NCI-H748 (cell line): ENCODE data around the gene GRWD1.

Experiments
- DNase-seq: peaks from one replicate; lab custom pipeline; 2025; ENCODE audit not compliant: unreplicated experiment; lab: John Stamatoyannopoulos, UW

Gene GRWD1

GRCh38 chr19:48495396-48495795, 49.6 kb downstream of the GRWD1 start:
- DNase-seq: no peak

GRCh38 chr19:48496959-48497727, 51.4 kb downstream of the GRWD1 start:
- DNase-seq: peak; percentile 32

GRCh38 chr19:48497728-48498594, 52.2 kb downstream of the GRWD1 start:
- no peak for DNase-seq

GRCh38 chr19:48498595-48499311, 53.0 kb downstream of the GRWD1 start:
- DNase-seq: peak; percentile 31

- peak; percentile 46 for DNase-seq
Observed at GRCh38 chr19:48499316-48500090, 53.7 kb downstream of the GRWD1 start.

- no peak for DNase-seq
Observed at GRCh38 chr19:48500830-48501493, 55.2 kb downstream of the GRWD1 start.

- DNase-seq: peak; percentile 98
Observed at GRCh38 chr19:48501494-48502349, 55.9 kb downstream of the GRWD1 start.

- DNase-seq: no peak
Observed at GRCh38 chr19:48502350-48503018, 56.7 kb downstream of the GRWD1 start.

- peak; percentile 68 for DNase-seq
Observed at GRCh38 chr19:48506138-48506733, 60.5 kb downstream of the GRWD1 start.
